Thoracic aorta (tissue), 2 donors: Measurements from ENCODE around the gene RHOJ. TPM values are rescaled to one million over a fixed set of nuclear protein-coding genes. Genes with fewer than 3 reads are reported as not detected.
"Not testable (repeated sequence)": the region's sequence is repeated elsewhere in the genome, so short reads cannot be mapped to it uniquely, and the experiment has no call there.

Experiments
- ATAC-seq: fragments of 150-250 bp; one replicate; pipeline ENCODE4 v1.8.0; 2017; ENCODE audit warnings: low read depth; ENCODE audit not compliant: insufficient number of reproducible peaks, low FRiP score
- DNase-seq: peaks from one replicate; pipeline ENCODE4 v3.0.0-alpha.2; 2020; ENCODE audit warnings: low spot score
- H3K27ac ChIP-seq, 2 donors: fragments of 200-600 bp; sonication (generic); 1 replicate in 1 of 2; 2 replicates in 1 of 2; pipeline ENCODE4 v1.5.1; 2016; ENCODE audit warnings: mild to moderate bottlenecking in 2 of 2, moderate library complexity in 2 of 2
- H3K27me3 ChIP-seq: fragments of 200-600 bp; sonication (generic); replicated peaks from 2 replicates; pipeline ENCODE4 v1.6.0; 2016; ENCODE audit warnings: mild to moderate bottlenecking; ENCODE audit not compliant: insufficient read depth
- H3K36me3 ChIP-seq: fragments of 200-600 bp; sonication (generic); one replicate; pipeline ENCODE4 v1.5.1; 2016
- H3K4me1 ChIP-seq, 2 donors: fragments of 200-600 bp; sonication (generic); 1 replicate in 1 of 2; 2 replicates in 1 of 2; pipeline versions ENCODE4 v1.5.1 to v1.6.0; 2016; ENCODE audit warnings: low read depth in 2 of 2, mild to moderate bottlenecking in 1 of 2; ENCODE audit not compliant: control insufficient read depth in 1 of 2
- H3K4me3 ChIP-seq: fragments of 200-600 bp; sonication (generic); 2 replicates; pipeline ENCODE4 v1.5.1; 2016; ENCODE audit warnings: mild to moderate bottlenecking
- H3K9me3 ChIP-seq: fragments of 200-600 bp; sonication (generic); 2 replicates; pipeline ENCODE4 v1.5.1; 2016
- total RNA-seq, 2 donors: library from RNA; depleted of rRNA; stranded (reverse); fragments of >200 nt; gene quantifications; one replicate each; pipeline versions ENCODE4 v1.1.0 to v1.2.3, GENCODE V29; 2016
- TF ChIP-seq, protein P1 (sequence below): fragments of 200-600 bp; sonication (generic); IDR thresholded peaks from one replicate; pipeline ENCODE4 v1.5.1; 2019; ENCODE audit warnings: antibody characterized with exemption

Gene RHOJ
- total RNA-seq, 2 donors from 2014 or later, result 7.6 to 23.4 TPM

DNA sequence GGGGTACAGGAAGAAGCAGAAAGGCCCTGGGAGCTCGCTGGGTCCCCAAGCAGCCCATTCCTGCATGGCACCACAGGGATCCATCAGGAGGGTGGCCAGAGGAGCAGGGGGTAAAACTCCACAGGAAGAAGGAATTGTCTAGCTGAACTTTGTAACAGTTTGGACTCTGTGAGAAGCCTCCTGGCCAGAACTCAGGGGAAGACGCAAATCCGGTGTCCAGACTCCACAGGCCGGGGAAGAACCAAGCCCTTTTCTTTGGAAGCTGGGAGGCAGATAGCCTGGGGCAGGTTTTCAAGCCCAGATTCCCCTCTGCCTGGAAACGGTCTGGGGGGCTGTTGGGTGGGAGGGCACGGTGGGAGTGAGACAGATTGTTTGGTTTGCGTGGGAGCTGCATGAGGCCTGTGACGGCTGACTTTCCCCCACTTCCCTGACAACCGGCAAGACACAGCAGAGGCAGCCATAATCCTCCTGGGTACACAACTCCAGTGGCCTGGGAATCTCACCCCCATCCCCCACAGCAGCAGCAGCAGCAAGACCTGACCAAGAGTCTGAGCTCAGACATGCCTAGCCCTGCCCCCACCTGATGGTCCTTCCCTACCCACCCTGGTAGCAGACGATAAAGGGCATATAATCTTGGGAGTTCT lies 97.8 kb downstream of the RHOJ start:
- Histone ChIP-seq H3K27ac (no peak overlapping the region), H3K9me3 (no peaks in the 10 kb centered on the region), H3K36me3 (no peaks in the 10 kb centered on the region), H3K4me1 (no peaks in the 10 kb centered on the region), H3K27me3 (no peaks in the 10 kb centered on the region), H3K4me3 (no peak overlapping the region)
- DNase-seq (no peak), ATAC-seq (no peak)
- TF ChIP-seq, protein P1, sequence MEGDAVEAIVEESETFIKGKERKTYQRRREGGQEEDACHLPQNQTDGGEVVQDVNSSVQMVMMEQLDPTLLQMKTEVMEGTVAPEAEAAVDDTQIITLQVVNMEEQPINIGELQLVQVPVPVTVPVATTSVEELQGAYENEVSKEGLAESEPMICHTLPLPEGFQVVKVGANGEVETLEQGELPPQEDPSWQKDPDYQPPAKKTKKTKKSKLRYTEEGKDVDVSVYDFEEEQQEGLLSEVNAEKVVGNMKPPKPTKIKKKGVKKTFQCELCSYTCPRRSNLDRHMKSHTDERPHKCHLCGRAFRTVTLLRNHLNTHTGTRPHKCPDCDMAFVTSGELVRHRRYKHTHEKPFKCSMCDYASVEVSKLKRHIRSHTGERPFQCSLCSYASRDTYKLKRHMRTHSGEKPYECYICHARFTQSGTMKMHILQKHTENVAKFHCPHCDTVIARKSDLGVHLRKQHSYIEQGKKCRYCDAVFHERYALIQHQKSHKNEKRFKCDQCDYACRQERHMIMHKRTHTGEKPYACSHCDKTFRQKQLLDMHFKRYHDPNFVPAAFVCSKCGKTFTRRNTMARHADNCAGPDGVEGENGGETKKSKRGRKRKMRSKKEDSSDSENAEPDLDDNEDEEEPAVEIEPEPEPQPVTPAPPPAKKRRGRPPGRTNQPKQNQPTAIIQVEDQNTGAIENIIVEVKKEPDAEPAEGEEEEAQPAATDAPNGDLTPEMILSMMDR, result no peak

GRCh38 chr14:63304429-63304828 lies 100.2 kb downstream of the RHOJ start:
- not testable (repeated sequence) for DNase-seq, H3K27ac ChIP-seq, H3K27me3 ChIP-seq, H3K9me3 ChIP-seq, H3K4me1 ChIP-seq, ATAC-seq, H3K36me3 ChIP-seq, H3K4me3 ChIP-seq

DNA sequence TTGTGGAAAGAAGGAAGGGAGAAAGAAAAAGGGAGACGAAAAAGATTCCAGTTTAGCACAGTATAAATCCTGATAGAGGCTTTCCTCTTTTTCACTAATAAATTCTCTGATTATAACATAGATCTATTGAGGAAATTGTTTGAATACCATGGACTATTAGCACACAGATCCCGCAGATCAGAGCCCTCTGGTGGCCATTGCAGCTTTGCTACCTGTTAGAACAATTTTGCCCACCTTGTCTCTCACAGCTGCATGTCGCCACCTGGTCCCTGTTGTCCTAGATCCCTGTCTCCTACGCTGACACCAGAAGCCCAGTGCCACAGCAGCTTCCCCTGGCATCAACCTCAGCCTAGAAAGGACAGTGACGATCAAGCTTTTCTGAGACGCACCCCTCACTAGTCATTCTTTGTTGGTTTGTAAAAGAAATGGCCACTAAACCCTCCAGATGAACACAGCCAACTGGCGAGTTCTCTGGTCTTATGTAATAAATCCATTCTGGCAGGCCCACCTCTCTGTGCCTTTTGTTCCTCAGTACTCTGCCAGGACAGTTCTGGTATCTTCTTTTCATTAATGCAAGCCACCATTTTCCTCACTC lies 104.6 kb downstream of the RHOJ start:
- TF ChIP-seq, protein P1, result no peak
- Histone ChIP-seq H3K4me1 (no peaks in the 10 kb centered on the region), H3K9me3 (no peaks in the 10 kb centered on the region), H3K36me3 (no peaks in the 10 kb centered on the region), H3K4me3 (no peak overlapping the region), H3K27me3 (no peaks in the 10 kb centered on the region), H3K27ac (no peak overlapping the region)
- ATAC-seq (no peak), DNase-seq (no peak)

- Histone ChIP-seq H3K27ac (no peak within 1 kb of the TSS), H3K36me3 (no peaks in the 10 kb centered on the region), H3K27me3 (no peaks in the 10 kb centered on the region), H3K4me3 (no peak within 1 kb of the TSS), H3K9me3 (no peaks in the 10 kb centered on the region), H3K4me1 (no peaks in the 10 kb centered on the region)
- no peak for ATAC-seq
- TF ChIP-seq, protein P1, result no peak
- DNase-seq, result no peak
These were observed 114.6 kb downstream of the RHOJ start, which contains the start of gene GPHB5 for GRCh38 chr14:63318835-63319234. Gene GPHB5 (minus strand): TSS chr14:63318935. CDS start chr14:63317849, 1,086 bp downstream.

- no peak for ATAC-seq
- Histone ChIP-seq H3K4me1 (no peaks in the 10 kb centered on the region), H3K36me3 (no peaks in the 10 kb centered on the region), H3K9me3 (no peaks in the 10 kb centered on the region), H3K4me3 (no peak overlapping the region), H3K27ac (no peak overlapping the region), H3K27me3 (no peaks in the 10 kb centered on the region)
- TF ChIP-seq, protein P1, result no peak
- DNase-seq, result no peak
These were observed 118.2 kb downstream of the RHOJ start for GRCh38 chr14:63322472-63322871.
